ENCODE data around the gene RANBP9.

RANBP9 gene

DNA sequence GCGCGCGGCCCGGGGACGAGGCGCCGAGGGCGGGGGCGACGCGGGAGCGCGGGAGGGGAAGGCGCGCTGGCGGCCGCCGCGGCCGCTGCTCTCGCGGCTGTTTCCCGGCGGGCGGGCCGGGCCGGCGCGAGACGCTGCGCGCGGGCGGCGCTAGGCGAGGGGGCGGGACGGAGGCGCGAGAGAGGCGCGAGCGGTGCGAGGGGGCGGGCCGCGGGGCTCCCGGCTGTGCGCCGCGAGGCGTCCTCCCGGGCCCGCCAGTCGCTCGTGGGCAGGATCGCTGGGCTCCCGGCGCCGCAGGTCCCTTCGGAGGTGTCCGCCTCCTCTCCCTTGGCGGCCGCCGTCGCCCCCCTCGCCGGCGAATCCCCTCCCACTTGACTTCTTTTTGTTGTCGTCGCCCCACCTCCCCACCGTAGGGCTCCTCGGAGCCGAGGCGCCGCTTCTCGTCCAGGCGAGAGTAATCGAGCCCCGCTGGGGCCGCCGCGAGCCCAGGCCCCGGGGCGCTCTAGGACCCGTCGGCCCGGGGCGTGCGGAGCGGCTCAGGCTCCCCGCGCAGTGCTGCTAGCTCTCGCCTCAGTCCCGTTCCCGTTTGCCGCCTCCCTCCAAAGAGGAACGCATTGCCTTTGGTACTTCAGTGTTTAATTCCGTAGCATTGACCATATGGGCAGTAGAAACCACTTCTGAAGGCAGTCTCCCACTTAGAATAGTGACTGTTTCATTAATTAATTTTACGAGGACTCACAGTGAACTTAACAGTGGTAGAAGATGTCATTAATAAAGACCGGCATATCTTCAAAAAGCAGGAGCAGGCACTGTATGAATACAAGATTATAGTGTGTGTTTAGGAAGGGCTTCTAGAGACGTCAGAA lies at the start of gene RANBP9:
Gene RANBP9, minus strand, starts transcription at position 103 of the 866 bp plus-strand sequence. CDS start 330 bp downstream, outside the sequence.
- DNase-seq: peak; percentile 77

DNA sequence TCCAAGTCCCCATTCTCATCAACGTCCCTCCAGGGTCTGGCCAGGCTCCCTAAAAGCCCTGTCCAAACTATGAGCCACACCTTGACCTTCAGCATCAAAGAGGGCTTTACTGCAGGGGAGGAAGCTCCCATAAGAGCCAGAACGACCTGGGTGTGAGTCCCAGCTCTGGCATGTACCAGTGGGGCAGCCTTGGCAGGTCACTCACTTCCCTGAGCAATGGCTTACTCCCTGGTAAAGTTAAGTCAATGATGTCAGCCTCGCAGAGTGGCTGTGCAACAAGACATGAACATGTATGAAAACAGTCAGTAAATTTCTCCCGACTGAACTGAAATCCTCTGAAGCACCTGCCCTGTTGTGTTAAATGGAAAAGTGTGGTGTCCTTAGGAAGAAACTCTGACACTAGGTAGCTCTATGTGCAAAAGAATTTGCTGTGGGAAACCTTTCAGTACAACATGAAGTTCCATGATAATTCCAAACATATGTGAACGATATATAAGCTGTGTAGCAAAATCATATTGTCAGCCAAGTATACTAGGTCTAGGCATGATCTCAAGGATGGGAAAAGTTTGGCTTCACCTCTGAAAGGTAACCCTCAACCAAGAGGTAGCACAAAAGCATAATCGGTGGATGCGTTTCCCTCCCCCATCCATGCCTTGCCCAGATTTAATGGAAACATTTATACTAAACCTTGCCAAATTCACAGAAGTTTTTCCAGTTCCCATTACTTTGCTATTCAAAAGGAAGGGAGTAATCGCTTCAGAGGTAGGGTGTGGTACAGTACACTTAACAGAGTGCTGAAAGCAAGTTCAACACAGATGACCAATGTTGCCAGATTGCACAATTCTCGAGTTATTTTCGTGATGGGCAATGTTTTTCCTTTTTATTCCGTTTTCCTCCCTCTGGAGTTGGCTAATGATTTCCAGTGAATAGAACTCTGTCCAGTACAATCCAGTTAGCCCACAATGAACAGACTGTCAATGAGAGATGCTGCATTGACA lies 49.0 kb upstream of the RANBP9 start:
- no peak for DNase-seq

DNA sequence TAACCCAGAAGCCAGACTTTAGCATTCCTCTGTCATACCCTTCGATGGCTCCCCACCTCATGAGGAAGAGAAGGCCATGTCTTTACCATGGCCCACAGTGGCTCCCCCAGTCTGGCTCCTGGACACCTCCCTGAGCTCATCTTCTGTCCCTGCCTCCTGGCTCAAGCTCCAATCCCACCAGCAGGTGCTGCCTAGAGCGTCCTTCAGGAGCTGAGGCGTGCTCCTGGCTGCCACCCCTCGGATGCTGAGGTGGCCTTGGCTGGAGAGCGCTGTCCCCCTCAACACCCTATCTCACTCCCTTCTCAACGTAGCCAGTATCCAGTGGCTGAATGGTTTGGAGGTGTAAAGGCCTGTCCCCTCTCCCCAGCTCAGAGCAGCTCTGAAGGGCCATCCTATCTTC lies 47.4 kb upstream of the RANBP9 start:
- DNase-seq: no peak

DNA sequence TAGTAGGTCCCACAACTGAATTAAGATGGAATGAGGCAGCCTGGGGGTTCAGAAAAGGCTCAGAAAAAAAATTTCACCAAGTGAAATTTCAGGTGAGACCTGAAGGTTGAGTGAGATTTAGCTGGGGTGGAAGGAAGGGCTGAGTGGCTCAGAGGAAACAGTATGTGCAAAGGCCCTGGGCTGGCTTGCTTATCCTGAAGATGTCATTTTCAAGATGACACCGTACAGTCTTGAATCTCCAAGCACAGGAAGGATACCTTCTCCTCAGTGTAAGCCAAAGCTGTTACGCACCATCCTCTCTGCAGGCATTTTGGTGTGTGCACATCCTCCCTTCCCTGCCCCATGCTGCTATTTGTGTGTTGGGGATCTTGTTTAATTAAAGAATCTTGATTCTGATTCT lies 43.0 kb upstream of the RANBP9 start:
- no peak for DNase-seq

DNA sequence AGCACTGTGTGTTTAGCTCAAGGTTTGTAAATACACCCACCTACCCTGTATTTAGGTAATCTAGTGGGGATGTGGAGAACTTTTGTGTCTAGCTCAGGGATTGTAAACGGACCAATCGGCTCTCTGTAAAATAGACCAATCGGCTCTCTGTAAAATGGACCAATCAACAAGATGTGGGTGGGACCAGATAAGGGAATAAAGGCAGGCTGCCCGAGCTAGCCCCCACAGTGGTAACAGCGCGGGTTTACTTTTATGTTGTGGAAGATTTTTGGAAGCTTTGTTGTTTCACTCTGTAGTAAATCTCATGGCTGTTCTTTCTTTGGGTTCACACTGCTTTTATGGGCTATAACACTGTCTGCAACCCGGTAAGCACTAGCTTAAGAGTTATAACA lies 32.1 kb upstream of the RANBP9 start:
- no peak for DNase-seq

DNA sequence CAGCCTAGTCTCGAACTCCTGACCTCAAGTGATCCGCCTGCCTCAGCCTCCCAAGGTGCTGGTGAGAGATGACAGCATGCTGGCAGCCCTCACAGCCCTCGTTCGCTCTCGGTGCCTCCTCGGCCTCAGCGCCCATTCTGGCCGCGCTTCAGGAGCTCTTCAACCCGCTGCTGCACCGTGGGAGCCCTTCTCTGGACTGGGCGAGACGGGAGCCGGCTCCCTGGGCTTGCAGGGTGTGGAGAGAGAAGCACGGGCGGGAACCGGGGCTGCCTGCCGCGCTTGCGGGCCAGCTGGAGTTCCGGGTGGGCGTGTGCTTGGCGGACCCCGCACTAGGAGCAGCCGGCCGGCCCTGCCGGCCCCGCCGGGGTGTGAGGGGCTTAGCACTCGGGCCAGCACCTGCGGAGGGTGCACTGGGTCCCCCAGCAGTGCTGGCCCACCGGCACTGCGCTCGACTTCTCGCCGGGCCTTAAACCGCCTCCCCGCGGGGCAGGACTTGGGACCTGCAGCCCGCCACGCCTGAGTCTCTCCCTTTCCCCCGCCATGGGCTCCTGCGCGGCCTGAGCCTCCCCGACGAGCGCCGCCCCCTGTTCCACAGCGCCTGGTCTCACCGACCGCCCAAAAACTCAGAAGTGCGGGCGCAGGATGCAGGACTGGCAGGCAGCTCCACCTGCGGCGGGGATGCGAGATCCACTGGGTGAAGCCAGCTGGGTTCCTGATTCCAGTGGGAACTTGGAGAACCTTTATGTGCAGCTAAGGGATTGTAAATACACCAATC lies 31.5 kb upstream of the RANBP9 start:
- DNase-seq: no peak

GRCh38 chr6:13741365-13741764 lies 29.7 kb upstream of the RANBP9 start:
- no peak for DNase-seq

GRCh38 chr6:13735031-13735430 lies 23.4 kb upstream of the RANBP9 start:
- no peak for DNase-seq

DNA sequence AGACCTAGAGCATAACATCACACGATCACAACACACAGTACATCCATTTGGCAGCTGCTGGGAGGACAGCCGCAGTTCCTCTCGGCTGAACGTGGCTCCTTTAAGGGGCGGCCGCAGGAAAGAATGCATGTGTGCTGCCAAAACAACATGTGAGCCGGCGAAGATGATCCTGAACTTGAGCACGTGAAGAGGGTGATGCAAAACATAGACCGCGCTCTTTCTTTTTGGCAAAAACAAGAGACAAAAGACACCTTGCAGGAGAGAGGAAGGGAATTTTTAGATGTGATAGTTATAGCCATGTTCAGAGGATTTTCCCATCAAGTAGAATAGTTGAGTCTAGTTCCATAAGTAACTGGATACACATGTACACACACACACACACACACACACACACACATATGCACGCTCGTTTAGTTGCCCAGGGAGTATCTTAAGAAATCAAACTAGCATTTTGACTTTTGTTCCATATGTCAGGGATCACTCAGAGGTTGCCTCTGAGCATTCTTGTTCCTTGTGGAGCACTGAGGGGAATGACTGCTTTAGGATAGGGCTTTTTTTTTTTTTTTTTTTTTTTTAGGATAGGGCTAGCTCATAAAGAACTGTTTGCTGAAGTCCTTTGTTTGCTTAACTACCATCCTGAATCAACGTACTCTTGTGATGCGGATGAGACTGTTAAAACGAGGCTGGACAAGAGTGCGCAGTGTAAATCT lies 21.7 kb upstream of the RANBP9 start:
- no peak for DNase-seq

DNA sequence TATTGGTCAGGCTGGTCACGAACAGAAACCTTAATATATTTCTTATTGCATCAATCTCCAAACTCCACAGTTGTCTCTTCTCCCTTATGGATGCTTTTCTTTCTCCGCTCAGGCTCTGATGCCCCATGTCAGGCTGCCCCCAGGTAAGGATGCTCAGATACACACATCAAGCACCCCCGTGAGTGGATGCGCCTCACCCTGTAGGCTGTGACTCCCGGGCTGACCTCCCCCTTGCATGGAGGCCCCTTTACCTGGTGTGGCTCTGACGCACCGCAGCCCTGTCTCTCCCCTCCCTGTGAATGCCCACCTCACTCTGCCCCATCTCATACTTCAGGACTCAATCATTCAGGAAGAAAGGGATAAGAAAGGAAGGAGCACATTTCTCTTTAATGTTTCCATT lies 19.1 kb upstream of the RANBP9 start:
- DNase-seq: no peak

DNA sequence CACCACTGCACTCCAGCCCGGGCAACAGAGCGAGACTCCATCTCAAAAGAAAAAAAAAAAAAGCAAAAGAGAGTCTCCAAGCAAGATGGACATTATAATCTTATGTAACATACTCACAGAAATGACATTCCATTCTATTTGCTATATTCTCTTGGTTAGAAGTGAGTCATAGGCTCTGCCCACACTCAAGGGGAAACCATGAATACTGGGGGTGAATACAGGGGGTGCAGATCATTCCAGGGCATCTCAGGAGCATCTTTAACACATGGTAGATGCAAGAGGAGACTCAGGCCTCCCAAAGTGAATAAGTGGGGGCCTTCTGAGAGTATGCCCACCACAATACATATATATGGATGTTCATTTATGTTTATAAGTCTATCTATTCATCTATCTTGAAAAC lies 18.3 kb upstream of the RANBP9 start:
- DNase-seq: no peak

GRCh38 chr6:13725570-13725969 lies 13.9 kb upstream of the RANBP9 start:
- no peak for DNase-seq

GRCh38 chr6:13725052-13725451 lies 13.4 kb upstream of the RANBP9 start:
- DNase-seq: no peak

DNA sequence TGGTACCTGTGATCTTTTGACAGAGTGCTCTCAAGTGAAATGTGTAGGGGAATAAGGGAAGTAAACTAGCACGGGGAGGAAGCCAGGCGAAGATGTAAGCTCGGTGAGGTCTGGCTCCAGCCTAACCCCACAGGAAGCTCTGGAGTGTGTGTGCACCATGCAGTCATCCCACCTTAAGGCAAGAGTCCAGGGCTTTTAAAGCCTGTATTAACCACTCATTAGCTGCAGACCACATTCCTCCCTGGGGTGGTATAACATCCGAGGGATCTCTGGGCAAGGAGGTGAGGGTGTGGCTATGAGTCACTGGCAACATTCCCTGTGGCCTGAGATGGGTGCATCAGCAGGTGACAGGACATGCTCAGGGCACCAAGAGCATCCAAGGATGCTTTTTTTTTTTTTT lies 12.5 kb upstream of the RANBP9 start:
- no peak for DNase-seq

DNA sequence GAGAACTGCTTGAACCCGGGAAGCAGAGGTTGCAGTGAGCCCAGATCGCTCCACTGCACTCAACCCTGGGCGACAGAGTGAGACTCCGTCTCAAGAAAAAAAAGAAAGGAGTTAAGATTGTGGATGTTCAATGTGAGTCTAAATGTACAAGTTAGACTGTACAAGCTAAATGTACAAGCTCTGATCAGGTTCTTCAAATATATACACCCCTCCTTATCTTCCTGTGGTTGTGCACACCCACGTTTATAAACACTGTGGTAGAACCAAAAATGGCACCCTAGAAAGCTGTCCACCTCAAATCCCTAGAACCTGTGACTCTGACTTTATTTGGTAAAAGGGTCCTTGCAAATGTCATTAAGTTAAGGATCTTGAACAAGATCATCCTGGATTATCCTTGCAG lies 11.2 kb upstream of the RANBP9 start:
- no peak for DNase-seq

- no peak for DNase-seq
Observed at GRCh38 chr6:13718123-13718458, 6.5 kb upstream of the RANBP9 start.

DNA sequence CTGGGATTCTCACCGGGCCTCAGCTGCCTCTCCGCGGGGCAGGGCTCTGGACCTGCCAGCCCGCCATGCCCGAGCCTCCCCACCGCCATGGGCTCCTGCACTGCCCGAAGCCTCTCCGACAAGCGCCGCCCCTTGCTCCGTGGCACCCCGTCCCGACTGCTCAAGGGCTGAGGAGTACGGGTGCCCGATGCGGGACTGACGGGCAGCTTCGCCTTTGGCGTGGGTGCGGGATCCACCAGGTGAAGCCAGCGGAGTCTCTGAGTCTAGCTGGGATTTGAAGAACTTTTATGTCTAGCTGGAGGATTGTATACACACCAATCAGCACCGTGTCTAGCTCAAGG lies 5.3 kb upstream of the RANBP9 start:
- no peak for DNase-seq

GRCh38 chr6:13716225-13716954 lies 4.8 kb upstream of the RANBP9 start:
- DNase-seq: no peak

DNA sequence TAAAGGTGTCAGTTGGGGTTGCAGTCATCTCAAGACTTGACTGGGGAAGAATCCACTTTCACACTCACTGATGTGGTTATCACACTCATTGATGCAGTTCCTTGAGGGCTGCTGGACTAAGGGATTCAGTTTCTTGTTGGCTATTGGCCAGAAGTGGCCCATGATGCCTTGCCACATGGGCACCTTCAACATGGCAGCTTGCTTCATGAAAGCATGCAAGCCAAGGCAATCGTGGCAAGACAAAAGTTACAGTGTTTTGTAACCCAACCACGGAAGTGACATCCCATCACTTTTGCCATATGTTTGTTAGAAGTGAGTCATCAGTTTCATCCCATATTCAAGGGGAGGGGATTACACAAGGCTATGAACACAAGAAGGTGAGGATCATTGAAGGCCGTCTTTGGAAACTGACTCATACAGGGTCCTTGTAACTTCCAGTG lies 3.8 kb upstream of the RANBP9 start:
- no peak for DNase-seq

DNA sequence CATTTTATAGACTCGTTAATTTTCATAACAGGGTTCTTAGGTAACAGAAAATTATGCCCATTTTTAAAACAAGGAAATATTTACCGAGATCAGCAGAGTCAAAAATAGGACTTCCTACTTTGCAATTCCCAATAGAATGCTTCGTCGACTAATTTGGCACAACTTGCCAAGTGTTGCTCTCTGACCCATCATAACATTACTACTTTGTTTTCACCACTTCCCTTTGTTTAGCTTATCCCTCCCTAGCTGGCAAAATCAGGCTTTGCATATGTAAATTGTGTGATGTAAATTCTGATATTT lies 914 bp upstream of the RANBP9 start:
- no peak for DNase-seq

DNA sequence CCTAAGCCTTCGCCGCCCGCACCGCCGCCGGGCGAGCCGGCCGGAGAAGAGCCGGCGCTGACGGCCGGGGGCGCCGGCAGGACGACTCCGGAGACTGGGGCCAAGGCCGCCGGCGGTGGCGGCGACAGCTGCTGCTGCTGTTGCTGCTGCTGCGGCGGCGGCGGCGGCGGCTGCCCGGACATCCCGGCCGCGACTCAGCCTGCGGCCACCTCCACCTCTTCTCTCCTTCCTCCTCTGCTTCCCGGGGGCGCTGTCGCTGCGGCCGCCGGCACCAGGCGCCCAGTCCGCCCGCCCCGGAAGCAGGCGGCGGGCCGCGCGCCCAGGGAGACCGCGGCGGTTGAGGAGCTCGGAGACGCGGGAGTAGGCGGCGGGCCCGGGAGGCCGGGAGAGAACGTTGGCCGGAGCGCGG lies 307 bp downstream of the RANBP9 start:
- peak; percentile 25 for DNase-seq

All from activated T-cell treated with anti-CD3 and anti-CD28 coated beads for 4 hours (primary cell).